Endothelial cell of umbilical vein (primary cell): ENCODE data around the gene SCNM1. TPM values are rescaled to one million over a fixed set of nuclear protein-coding genes. Genes with fewer than 3 reads are reported as not detected.
A peak's percentile ranks its signal among the peaks of the same experiment; 100 is the strongest.

ENCODE experiments used
- BruUV-seq: library from RNA; stranded (reverse); fragments of 400-500 nt; replicated peaks from 2 replicates; lab custom pipeline; 2021; lab: Mats Ljungman, UMichigan
- CTCF ChIA-PET: fragments of 300-600, 350-600 bp; sonication (Branson Sonifier 250); formaldehyde crosslinking; loops from one replicate; lab custom pipeline; 2021; ENCODE audit warnings: antibody characterized with exemption, inconsistent platforms; lab: Charles Lee
- POLR2A ChIA-PET: fragments of 300-600, 350-600 bp; sonication (Branson Sonifier 250); formaldehyde crosslinking; loops from one replicate; lab custom pipeline; 2021; ENCODE audit warnings: antibody characterized with exemption, inconsistent platforms; lab: Charles Lee
- DNase-seq: peaks from one replicate; pipeline ENCODE4 v3.0.0-alpha.2; 2011; ENCODE audit warnings: low read depth, low spot score
- FAIRE-seq: peaks from 2 replicates; lab custom pipeline; 2011; peaks lifted over from hg19 to GRCh38; lab: Jason Lieb, UNC
- H2AFZ ChIP-seq: 2 replicates; pipeline ENCODE4 v1.6.0; 2012; ENCODE audit warnings: low read depth, low read length, control low read depth, inconsistent platforms
- H3K27ac ChIP-seq: 2 replicates; pipeline ENCODE4 v1.5.1; 2011; ENCODE audit warnings: low read depth, mild to moderate bottlenecking, control low read depth, low read length, moderate library complexity; ENCODE audit not compliant: insufficient read depth
- H3K27me3 ChIP-seq, 2 experiments: 2 replicates each; pipeline versions ENCODE4 v1.6.0 to v1.6.1; 2011; ENCODE audit warnings: low read length in 2 of 2, mixed read lengths in 1 of 2; ENCODE audit not compliant: control insufficient read depth in 2 of 2, insufficient read depth in 2 of 2
- H3K36me3 ChIP-seq, 2 experiments: 2 replicates in 1 of 2; 3 replicates in 1 of 2; pipeline ENCODE4 v1.5.1; 2011; ENCODE audit warnings: low read length in 2 of 2, mild to moderate bottlenecking in 1 of 2, moderate library complexity in 1 of 2; ENCODE audit not compliant: control insufficient read depth in 2 of 2, insufficient read depth in 2 of 2; ENCODE audit errors: extremely low read depth in 1 of 2
- H3K4me1 ChIP-seq: 3 replicates; pipeline ENCODE4 v1.5.1; 2011; ENCODE audit warnings: mild to moderate bottlenecking, low read length; ENCODE audit not compliant: control insufficient read depth, insufficient read depth; ENCODE audit errors: extremely low read depth
- H3K4me2 ChIP-seq: 2 replicates; pipeline ENCODE4 v1.6.1; 2011; ENCODE audit warnings: low read length, control low read depth, mixed read lengths; ENCODE audit not compliant: insufficient read depth
- H3K4me3 ChIP-seq, 3 experiments: fragments of 200-600 bp in 1 of 3; sonication (generic), shearing (Covaris generic) in 1 of 3; replicated peaks in 1 of 3; 2 replicates each; pipeline ENCODE4 v1.5.1; 2011 to 2016; ENCODE audit warnings: control low read depth in 3 of 3, low read length in 3 of 3, mild to moderate bottlenecking in 2 of 3, inconsistent platforms in 1 of 3, low read depth in 1 of 3, moderate library complexity in 1 of 3; ENCODE audit not compliant: insufficient read depth in 1 of 3
- H3K79me2 ChIP-seq: 2 replicates; pipeline ENCODE4 v1.6.0; 2012; ENCODE audit warnings: low read length, inconsistent platforms; ENCODE audit not compliant: control insufficient read depth, insufficient read depth
- H3K9ac ChIP-seq: replicated peaks from 2 replicates; pipeline ENCODE3; 2011; ENCODE audit warnings: low read length, control low read depth; ENCODE audit not compliant: insufficient read depth; ENCODE audit errors: extremely low read depth
- H3K9me1 ChIP-seq: replicated peaks from 3 replicates; pipeline ENCODE4 v1.6.0; 2011; ENCODE audit warnings: mild to moderate bottlenecking, low read length; ENCODE audit not compliant: control insufficient read depth, insufficient read depth; ENCODE audit errors: extremely low read depth
- H3K9me3 ChIP-seq: replicated peaks from 2 replicates; pipeline ENCODE4 v1.5.1; 2012; ENCODE audit warnings: low read length, inconsistent platforms; ENCODE audit not compliant: control insufficient read depth, insufficient read depth
- H4K20me1 ChIP-seq: replicated peaks from 2 replicates; pipeline ENCODE3; 2011; ENCODE audit warnings: mild to moderate bottlenecking, low read length; ENCODE audit not compliant: control insufficient read depth, insufficient read depth; ENCODE audit errors: extremely low read depth
- EZH2 ChIP-seq: IDR thresholded peaks from 2 replicates; pipeline ENCODE4 v1.6.1; 2012; ENCODE audit warnings: borderline replicate concordance, low read depth, mild to moderate bottlenecking, moderate library complexity, low read length, inconsistent platforms; ENCODE audit not compliant: severe bottlenecking
- JUN ChIP-seq: IDR thresholded peaks from 2 replicates; pipeline ENCODE4 v1.6.1; 2011; ENCODE audit warnings: borderline replicate concordance, low read depth; ENCODE audit not compliant: insufficient read length, insufficient read depth
- POLR2A ChIP-seq: IDR thresholded peaks from 2 replicates; pipeline ENCODE4 v1.6.1; 2012; ENCODE audit warnings: low read depth, mild to moderate bottlenecking, control low read depth, low read length
- POLR2AphosphoS5 ChIP-seq: IDR thresholded peaks from 2 replicates; pipeline ENCODE4 v1.6.1; 2012; ENCODE audit warnings: low read depth, mild to moderate bottlenecking, control low read depth, low read length, moderate library complexity; ENCODE audit not compliant: insufficient read depth
- dilution Hi-C: fragments of 300-500 bp; cut with MboI; formaldehyde crosslinking; loops from one replicate; pipeline ENCODE4 v1.15.0; 2019; ENCODE audit warnings: low sequenced_read_pairs; ENCODE audit not compliant: extremely low pct_ligation_motif_present
- intact Hi-C: fragments of 100-400 bp; cut with micrococcal nuclease; formaldehyde crosslinking; loops from one replicate; pipeline ENCODE4 v1.10.0; 2022
- polyA plus RNA-seq, 4 experiments: library from polyadenylated mRNA; depleted of rRNA in 3 of 4; stranded (reverse) in 3 of 4; unstranded in 1 of 4; fragments of >200 nt; gene quantifications; 2 replicates each; pipeline versions ENCODE4 v1.2.1 to v1.2.3, GENCODE V29; 2011 to 2012; ENCODE audit warnings: missing spikeins in 1 of 4
- total RNA-seq: library from RNA; stranded (reverse); gene quantifications from 2 replicates; pipeline ENCODE4 v1.2.3, GENCODE V29; 2021

SCNM1 gene
- total and polyA plus RNA-seq, 2 donors (not counting 3 experiments of a cell fraction or from before 2014, with no cell fraction given) = 17.3 to 43.1 TPM

- H3K9me1 ChIP-seq = no peaks in the 10 kb centered on the region
- intact Hi-C loops (loop anchor here (1.0 kb wide), 3 partner anchors 32 to 158 kb away; partner anchors contain the start of genes PIP5K1A and PRUNE1), dilution Hi-C loops (no loop called here)
- FAIRE-seq = peak; percentile 52
- POLR2A ChIA-PET = interaction anchor here (0.7 kb wide), 2 partner anchors 115 to 174 kb away, joined by 3 to 4 read pairs; no protein-coding TSS in a partner anchor
- peak overlapping the region; percentile 65 to 89 (median 81) for H3K4me3 ChIP-seq
- CTCF ChIA-PET = interaction anchor here (1.1 to 1.4 kb wide), 3 partner anchors 23 to 142 kb away, joined by 3 to 6 read pairs (median 4); partner anchors contain the start of gene VPS72
- no TSS peak for BruUV-seq
- TF ChIP-seq EZH2 (no peak), POLR2A (no peak), JUN (no peak)
- H3K9ac ChIP-seq = peak overlapping the region; percentile 94
- H3K4me1 ChIP-seq = peaks cover 19% of the 10 kb centered on the region
- peak overlapping the region; percentile 63 for H2AFZ ChIP-seq
- peaks cover 0 to 16% of the 10 kb centered on the region in 2 experiments for H3K36me3 ChIP-seq
- no peaks in the 10 kb centered on the region for H3K9me3 ChIP-seq
- DNase-seq = no peak
- peak overlapping the region; percentile 65 for H3K27ac ChIP-seq
- peaks cover 21% of the 10 kb centered on the region for H3K79me2 ChIP-seq
- H4K20me1 ChIP-seq = no peaks in the 10 kb centered on the region
- no peaks in the 10 kb centered on the region for H3K27me3 ChIP-seq
- peak overlapping the region; percentile 54 for H3K4me2 ChIP-seq
These were observed 587 bp downstream of the SCNM1 start for GRCh38 chr1:151166505-151166956.

GRCh38 chr1:151167116-151167515 lies 1.2 kb downstream of the SCNM1 start:
- ChIA-PET CTCF (interaction anchor here (0.9 to 1.4 kb wide), 3 partner anchors 10 to 142 kb away, joined by 3 to 6 read pairs (median 3); no protein-coding TSS in a partner anchor), POLR2A (interaction anchor here (0.6 to 0.7 kb wide), 3 partner anchors 13 to 173 kb away, joined by 3 to 4 read pairs (median 3); no protein-coding TSS in a partner anchor)
- H3K27me3 ChIP-seq = no peaks in the 10 kb centered on the region
- FAIRE-seq = no peak
- peaks cover 19% of the 10 kb centered on the region for H3K4me1 ChIP-seq
- H3K4me2 ChIP-seq = peak overlapping the region; percentile 54
- no peak for DNase-seq
- H3K9me3 ChIP-seq = no peaks in the 10 kb centered on the region
- H3K4me3 ChIP-seq = peak overlapping the region in 1 of 3 experiments; percentile 89
- H3K9ac ChIP-seq = peak overlapping the region; percentile 94
- dilution Hi-C loops = no loop called here
- no peak overlapping the region for H3K27ac ChIP-seq
- H3K79me2 ChIP-seq = peaks cover 21% of the 10 kb centered on the region
- TF ChIP-seq POLR2AphosphoS5 = no peak
- H3K9me1 ChIP-seq = no peaks in the 10 kb centered on the region
- intact Hi-C loops = no loop called here
- no peak overlapping the region for H2AFZ ChIP-seq
- no TSS peak for BruUV-seq
- peaks cover 0 to 13% of the 10 kb centered on the region in 2 experiments for H3K36me3 ChIP-seq
- H4K20me1 ChIP-seq = no peaks in the 10 kb centered on the region
